DOHH2 (cell line): ENCODE data around the gene ALG1.

Experiments
- CTCF ChIP-seq: fragments of 200-600 bp; sonication (generic); IDR thresholded peaks from one replicate; pipeline ENCODE4 v1.5.1; 2014; ENCODE audit warnings: antibody characterized with exemption, mild to moderate bottlenecking, low read depth, low read length; ENCODE audit not compliant: poor library complexity, severe bottlenecking
- EZH2phosphoT487 ChIP-seq: fragments of 200-600 bp; sonication (generic); IDR thresholded peaks from 2 replicates; pipeline ENCODE4 v1.6.1; 2017; ENCODE audit warnings: borderline replicate concordance, mild to moderate bottlenecking, antibody characterized with exemption, low read length, moderate library complexity, mixed read lengths

- no peak for TF ChIP-seq CTCF
- no peak for TF ChIP-seq EZH2phosphoT487
Observed at GRCh38 chr16:5065813-5066212, 5.8 kb upstream of the ALG1 start, which contains the start of gene C16orf89.
